HG03196 (cell line): Measurements from ENCODE around the gene ITPR3.
"Not testable (repeated sequence)": the region's sequence is repeated elsewhere in the genome, so short reads cannot be mapped to it uniquely, and the experiment has no call there.

Source experiments
- ATAC-seq: cut with Tn5 transposase; IDR thresholded peaks from one replicate; pipeline ENCODE4 v1.9.1; 2021; ENCODE audit not compliant: unreplicated experiment

The ITPR3 gene

GRCh38 chr6:33610779-33611732 lies 10.1 kb upstream of the ITPR3 start:
- no peak for ATAC-seq

GRCh38 chr6:33613146-33613794 lies 7.9 kb upstream of the ITPR3 start:
- ATAC-seq: no peak

- no peak for ATAC-seq
These were observed 7.3 kb upstream of the ITPR3 start for GRCh38 chr6:33613795-33614168.

GRCh38 chr6:33616113-33616512 lies 5.0 kb upstream of the ITPR3 start:
- ATAC-seq: no peak

- ATAC-seq: no peak
These were observed 4.2 kb upstream of the ITPR3 start for GRCh38 chr6:33616913-33617312.

GRCh38 chr6:33619166-33619840 lies 1.8 kb upstream of the ITPR3 start:
- ATAC-seq: no peak

- ATAC-seq: no peak
These were observed 815 bp upstream of the ITPR3 start for GRCh38 chr6:33620158-33620855.

- ATAC-seq: peak; percentile 18
These were observed 728 bp downstream of the ITPR3 start for GRCh38 chr6:33621711-33622388.

- ATAC-seq: no peak
These were observed 1.6 kb downstream of the ITPR3 start for GRCh38 chr6:33622456-33623431.

- no peak for ATAC-seq
These were observed 2.8 kb downstream of the ITPR3 start for GRCh38 chr6:33623895-33624381.

GRCh38 chr6:33624856-33625255 lies 3.7 kb downstream of the ITPR3 start:
- no peak for ATAC-seq

GRCh38 chr6:33627876-33628275 lies 6.8 kb downstream of the ITPR3 start:
- no peak for ATAC-seq

- no peak for ATAC-seq
These were observed 7.4 kb downstream of the ITPR3 start for GRCh38 chr6:33628401-33628964.

GRCh38 chr6:33630014-33630413 lies 8.9 kb downstream of the ITPR3 start:
- ATAC-seq: no peak

GRCh38 chr6:33631521-33631920 lies 10.4 kb downstream of the ITPR3 start:
- not testable (repeated sequence) for ATAC-seq

GRCh38 chr6:33631971-33632557 lies 10.9 kb downstream of the ITPR3 start:
- no peak for ATAC-seq

- no peak for ATAC-seq
These were observed 11.5 kb downstream of the ITPR3 start for GRCh38 chr6:33632558-33633039.

GRCh38 chr6:33633084-33633461 lies 12.0 kb downstream of the ITPR3 start:
- ATAC-seq: no peak
